CD4-positive, alpha-beta T cell treated with Interleukin-4 for 1 hour (primary cell): ENCODE data around the gene CKM.
A peak's percentile ranks its signal among the peaks of the same experiment; 100 is the strongest.
"Not testable (repeated sequence)": the region's sequence is repeated elsewhere in the genome, so short reads cannot be mapped to it uniquely, and the experiment has no call there.

Experiments used
- DNase-seq, 2 donors: peaks; one replicate each; pipeline ENCODE4 v3.0.0-alpha.2; 2020 to 2022

CKM gene

DNA sequence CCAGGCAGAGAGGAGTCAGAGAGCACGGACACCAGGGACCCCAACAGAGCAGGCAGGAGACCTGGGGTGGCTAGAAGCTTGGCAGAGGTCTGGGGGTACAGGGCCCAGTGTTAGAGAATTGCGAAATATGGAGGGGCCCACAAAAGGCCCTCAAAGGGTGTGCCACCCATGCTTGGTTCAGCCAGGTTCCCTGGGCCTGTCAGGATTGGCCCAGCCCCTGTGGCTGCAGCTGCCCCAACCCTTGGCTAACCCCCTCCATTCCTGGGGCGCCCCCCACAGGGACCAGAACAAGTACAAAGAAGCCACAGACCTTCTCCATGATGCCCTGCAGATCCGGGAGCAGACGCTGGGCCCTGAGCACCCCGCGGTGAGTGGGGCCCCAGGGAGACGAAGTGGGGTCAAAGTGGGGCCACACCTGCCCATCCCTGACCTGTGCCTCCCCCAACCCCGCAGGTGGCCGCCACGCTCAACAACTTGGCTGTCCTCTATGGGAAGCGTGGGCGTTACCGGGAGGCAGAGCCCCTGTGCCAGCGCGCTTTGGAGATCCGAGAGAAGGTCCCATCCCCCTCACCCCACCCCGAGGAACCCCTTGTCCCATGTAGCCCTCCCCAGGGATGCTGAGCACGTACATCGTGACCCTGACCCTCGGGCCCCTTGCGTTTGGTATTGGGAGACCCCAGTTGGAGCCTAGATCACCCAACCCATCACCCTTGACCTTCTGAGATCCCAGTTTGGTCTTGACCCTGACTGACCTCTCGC is 25.9 kb upstream of the CKM start:
- DNase-seq, result no peak

DNA sequence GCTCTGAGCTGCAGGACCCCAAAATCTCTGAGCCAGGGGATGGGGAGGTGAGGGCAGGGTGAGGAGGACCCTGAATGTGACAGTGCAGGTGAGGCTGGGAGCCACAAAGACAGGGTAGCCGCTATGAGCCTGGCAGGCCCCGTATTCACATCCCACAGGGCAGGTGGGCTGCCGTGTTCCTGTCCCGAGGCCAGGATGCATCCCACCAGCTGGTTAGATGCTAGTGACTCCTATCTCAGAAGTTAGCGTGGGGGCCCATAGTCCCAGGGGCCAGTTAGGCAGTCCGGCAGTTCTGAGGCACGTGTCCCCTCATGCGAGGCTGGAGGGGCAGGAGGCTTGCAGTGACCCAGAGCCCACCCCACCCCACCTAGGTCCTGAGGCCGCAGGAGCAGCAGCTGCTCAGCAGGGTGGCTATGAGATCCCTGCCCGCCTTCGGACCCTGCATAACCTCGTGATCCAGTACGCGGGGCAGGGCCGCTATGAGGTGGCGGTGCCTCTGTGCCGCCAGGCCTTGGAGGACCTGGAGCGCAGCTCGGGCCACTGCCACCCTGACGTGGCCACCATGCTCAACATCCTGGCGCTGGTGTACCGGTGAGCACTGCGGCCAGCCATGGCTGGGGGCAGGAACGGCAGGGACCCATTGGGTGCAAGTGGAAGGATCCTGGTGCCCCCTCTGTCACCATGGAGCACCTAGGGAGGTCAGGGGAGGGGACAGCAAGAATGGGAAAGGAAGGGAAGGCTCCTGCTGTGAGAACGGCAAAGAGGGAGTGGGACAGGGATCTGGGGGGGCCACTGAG is 25.1 kb upstream of the CKM start:
- DNase-seq, result no peak

DNA sequence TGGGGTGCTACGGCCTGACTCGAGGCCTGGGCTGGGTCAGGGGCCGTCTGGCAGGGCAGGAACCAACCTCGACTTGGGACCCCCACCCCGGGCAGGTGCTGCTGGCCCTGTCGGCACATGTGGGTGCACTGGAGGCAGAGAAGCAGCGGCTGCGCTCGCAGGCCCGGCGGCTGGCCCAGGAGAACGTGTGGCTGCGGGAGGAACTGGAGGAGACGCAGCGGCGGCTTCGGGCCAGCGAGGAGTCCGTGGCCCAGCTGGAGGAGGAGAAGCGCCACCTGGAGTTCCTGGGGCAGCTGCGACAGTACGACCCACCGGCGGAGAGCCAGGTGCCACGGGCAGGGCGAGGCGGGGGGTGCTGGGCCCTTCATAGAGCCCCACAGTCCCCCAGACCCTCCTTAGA is 23.8 kb upstream of the CKM start:
- no peak for DNase-seq

DNA sequence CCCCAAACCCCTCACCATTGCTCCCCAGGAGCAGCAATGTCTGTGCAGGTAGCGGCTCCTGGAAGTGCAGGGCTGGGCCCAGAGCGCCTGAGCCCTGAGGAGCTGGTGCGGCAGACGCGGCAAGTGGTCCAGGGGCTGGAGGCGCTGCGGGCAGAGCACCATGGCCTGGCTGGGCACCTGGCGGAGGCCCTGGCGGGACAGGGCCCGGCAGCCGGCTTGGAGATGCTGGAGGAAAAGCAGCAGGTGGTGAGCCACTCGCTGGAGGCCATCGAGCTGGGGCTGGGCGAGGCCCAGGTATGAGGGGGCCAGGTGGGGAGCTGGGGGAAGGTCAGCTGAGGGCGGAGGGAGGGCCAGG is 22.8 kb upstream of the CKM start:
- DNase-seq, result no peak

DNA sequence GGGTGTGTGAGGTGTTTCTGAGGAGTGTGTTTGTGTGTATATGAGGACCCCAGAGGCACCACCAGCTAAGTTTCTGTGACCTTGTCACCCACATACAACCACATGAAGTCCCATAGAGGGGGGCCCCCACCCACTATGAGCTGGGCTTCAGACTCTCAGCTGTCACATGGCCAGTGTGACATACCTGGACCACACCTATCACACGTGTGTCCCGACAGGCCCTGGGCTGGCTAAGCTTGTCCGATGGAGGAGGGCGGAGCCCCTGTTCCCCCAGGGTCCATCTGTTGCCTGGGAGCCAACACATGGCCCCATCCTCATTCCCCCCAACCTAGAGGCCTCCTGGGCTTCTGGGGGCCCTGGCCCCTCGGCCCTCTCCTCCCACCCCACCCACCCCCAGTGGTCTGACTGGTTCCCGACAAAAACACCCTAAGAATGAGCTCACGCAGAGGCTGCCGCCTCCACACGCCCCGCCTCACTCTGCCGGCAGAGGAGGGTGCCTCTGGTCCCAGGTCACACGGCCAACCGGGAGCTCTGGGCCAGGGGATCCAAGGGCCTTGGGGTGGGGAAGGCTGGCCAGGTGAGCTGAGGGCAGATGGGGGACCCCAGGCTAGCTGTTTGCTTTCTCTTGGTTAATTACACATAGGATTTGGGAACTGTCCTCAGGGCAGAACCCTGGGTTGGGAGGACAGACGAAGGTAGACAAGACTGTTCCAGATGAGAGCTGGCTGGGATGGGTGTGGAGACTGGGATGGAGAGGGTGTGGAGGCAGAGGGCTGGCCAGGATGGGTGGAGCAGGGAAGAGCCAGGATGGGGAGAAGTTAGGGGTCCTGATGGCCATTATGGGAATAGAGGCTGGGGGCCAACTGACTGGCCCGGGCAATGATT is 22.2 kb upstream of the CKM start:
- DNase-seq, result no peak

DNA sequence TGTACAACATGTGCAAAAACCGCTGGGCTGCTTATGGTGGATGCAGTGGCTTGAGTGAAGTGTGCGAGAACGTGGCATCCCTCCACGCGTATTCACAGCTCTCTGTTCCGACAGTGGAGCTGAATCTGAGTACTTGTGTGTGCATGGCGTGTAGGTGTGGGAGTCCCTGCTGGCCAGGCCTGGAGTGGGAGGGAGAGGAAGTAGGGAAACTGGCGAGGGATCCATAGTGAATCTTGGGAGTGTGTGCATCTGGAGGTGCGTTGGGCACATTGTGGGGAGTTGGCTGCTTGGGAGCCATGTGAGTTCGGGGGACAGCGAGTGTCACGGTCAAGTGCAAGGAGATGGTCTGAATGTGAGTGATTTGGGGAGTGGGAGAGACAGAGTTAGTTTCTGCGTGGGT is 20.2 kb upstream of the CKM start:
- no peak for DNase-seq

DNA sequence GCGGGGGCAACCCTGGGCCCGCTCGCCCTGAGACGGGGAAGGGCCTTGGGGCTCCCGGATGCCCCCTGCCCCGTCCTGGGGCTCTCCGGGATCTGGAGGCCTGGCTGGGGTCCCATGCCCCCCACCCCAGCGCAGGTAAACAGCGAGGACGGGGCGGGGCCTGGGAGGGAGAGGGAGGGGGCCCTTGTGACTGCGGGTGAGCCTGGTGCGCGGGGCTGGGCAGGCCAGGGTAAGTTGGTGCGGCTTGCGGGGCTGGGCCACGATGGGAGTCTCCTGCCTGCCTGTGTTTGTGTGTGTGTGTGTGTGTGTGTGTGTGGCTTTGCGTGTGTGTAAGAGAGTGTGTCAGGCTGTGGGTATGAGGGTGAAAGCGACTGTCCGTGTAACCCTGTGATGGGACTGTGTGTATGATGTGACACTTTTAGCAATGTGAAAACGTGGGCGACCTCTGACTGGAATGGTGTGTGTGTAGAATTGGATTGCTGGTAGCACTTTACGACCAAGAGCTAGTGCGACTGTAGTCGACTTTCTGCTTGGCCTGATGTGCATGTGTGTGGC is 18.3 kb upstream of the CKM start:
- DNase-seq, result no peak

DNA sequence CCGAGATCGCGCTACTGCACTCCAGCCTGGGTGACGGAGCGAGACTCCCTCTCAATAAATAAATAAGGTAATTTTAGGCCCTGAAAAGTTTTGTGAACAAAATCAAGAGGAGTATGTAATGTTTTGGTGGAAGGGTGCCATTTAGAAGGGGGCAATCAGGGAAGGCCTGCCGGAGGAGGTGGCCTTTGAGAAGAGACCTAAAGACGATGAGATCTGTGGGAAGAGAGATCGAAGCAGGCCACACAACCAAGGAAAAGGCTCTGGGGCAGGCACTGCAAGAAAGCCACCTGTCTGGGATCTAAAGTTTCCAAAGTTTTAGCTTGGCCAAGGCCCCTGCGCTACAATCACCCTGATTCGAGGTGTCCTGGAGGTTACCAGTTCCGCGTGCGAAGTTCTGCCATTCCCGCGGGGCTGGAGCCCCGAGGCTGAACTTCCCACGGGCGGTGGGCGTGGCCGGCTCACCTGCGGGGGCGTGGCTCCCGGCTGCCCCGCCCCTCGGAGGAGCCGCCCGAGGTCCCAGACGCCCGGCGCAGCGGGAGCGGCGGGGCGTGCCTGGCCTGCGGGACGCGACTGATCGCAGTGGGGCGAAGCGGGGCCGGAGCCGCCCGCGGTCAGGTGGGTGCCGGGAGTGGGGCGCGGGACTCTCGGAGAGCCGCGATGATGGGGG is 17.7 kb upstream of the CKM start, which contains the start of gene KLC3:
Gene KLC3 (plus strand): TSS at position 519 of the 667 bp plus-strand sequence. CDS start 4,792 bp downstream, outside the sequence.
- DNase-seq, result peak in 1 of 2 donors; percentile 23

DNA sequence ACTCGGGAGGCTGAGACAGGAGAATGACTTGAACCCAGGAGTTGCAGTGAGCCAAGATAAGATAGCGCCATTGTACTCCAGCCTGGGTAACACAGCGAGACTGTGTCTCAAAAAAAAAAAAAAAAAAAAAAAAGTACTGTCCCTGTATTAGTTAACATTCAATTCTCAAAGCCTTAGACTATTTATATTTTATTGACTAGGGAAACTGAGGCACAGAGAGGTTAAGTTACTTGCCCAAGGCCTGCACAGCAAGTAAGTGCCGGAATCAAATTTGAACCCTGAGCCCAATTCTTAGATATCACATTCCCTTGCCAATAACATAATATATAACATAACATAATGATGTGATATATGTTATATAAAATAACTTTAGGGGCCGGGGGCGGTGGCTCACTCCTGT is 17.0 kb upstream of the CKM start:
- no peak for DNase-seq

DNA sequence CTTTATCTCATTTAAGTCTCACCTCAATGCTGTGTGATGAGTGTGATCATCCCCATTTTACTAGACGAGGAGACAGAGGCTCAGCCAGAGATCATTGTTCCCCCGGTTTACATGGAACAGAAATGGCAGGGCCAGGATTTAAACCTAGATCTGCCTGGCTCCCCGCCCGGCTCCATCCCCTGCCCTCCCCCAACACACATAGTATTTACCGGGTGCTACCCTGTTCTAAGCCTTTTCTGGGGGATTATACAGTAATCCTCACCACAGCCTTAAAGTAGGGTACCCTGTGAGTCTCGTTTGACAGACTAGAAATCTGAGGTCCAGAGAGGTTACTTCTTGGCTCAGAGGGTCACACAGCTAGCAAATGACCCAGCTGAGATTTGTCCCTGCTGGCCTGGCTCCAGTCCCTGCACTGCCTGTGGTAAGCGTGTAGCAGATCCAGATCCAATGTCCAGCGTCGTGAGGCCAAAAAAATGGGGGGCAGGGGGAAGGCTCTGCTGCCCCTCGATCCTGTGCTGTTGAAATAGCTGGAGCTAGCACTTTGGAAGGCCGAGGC is 14.1 kb upstream of the CKM start:
- DNase-seq, result no peak

DNA sequence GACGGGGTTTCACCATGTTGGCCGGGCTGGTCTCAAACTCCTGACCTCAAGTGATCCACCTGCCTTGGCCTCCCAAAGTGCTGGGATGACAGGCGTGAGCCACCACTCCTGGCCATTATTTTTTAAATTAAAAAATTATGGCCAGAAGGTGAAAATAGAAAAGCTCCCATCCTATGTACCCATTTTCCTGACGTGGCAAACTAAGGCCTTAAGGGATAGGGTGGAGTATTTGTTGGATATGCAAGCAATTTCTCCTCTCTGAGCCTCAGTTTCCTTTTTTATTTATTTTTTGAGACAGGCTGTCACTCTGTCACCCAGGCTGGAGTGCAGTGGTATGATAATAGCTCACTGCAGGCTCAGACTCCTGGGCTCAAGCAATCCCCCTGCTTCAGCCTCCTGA is 12.2 kb upstream of the CKM start:
- DNase-seq, result not testable (repeated sequence)

DNA sequence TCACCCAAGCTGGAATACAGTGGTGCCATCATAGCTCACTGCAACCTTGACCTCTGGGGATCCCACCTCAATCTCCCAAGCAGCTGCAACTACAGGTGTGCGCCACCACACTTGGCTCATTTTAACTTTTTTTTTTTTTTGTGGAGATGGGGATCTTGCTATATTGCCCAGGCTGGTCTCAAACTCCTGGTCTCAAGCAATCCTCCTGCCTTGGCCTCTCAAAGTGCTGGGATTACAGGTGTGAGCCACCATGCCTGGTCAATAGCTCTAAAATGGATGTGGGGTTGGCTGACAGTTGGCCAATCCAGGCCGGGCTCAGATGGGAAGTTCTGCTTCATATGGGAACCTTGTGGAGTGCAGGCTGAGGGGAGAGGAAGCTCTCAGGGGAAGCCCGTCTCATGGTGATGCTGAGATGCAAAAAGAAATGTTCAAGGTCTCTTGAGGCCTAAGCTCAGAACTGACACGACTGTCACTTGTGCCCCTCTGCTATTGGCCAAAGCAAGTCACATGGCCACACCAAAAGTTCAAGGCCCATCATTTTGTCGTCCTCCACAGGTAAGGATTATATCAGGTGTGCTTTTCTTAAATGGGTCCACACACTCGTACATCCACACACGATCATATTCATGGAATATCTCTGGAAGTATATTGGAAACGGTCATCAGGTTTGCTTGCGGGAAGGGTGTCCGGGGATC is 11.1 kb upstream of the CKM start:
- no peak for DNase-seq

DNA sequence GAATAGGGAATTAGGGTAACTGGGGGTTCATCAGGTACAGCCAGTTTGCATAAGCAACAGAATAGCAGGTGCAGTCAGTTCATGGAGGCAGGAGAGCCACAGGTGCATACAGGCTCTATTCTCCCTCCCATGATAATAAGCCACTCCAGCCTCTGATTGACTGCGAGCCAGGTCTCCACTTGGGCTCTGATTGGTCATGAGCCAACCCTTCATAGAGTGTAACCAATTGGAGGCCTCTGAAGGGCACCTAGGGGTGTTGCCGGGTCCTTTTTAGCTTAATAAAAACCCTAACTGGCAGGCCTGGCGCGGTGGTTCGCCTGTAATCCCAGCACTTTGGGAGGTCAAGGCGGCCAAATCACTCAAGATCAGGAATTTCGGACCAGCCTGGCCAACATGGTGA is 8.7 kb upstream of the CKM start:
- no peak for DNase-seq

DNA sequence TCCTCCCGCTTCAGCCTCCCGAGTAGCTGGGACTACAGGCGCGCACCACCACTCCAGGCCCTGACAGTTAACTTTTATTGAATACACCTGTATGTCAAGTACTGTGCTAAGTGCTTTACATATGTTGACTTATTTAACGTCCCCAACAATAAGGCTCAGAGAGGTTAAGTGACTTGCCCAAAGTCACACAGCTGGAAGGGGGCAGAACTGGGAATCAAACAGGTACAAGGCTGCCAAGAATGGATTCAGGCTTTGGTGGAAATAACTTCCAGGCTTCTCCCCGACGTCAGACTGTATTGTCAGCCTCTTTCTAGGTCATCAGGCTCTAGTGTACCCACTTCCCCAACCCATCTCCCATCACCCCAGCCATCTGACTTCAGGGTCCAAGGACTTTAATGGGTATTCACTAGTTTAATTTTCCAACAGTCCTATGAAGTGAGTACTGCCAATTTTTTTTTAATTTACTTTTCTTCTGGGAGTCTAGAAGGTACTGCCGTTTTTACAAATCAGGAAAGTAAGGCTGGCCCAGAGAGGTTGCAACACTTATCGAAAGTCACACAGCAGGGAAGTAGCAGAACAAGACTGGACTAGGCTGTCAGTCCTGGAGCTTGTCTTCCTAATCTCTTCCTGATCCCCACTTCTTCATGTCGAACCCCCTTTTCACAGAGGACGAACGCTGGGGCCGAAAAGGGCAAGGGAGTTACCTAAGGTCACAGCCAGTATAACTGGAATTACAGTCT is 4.9 kb upstream of the CKM start:
- DNase-seq, result no peak

DNA sequence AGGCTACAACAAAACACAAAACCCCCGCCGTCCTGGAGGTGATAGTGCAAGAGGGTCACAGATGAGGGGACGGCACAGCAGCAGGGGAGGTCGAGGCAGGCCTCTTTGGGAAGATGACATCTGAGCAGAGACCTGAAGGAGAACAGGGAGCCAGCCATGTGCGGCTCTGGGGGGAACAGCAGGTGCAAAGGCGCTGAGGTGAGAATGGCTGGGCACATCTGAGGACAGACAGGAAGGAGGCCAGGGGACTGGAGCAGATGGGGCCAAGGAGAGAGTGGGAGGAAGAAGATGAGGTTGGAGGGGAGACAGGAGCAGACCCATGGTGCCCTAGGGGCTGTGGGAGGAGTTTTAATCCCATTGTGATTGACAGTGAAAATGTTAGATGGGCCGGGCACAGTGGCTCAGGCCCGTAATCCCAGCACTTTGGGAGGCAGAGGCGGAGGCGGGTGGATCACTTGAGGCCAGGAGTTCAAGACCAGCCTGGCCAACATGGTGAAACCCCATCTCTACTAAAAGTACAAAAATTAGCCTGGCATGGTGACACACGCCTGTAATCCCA is 1.8 kb upstream of the CKM start:
- no peak for DNase-seq

DNA sequence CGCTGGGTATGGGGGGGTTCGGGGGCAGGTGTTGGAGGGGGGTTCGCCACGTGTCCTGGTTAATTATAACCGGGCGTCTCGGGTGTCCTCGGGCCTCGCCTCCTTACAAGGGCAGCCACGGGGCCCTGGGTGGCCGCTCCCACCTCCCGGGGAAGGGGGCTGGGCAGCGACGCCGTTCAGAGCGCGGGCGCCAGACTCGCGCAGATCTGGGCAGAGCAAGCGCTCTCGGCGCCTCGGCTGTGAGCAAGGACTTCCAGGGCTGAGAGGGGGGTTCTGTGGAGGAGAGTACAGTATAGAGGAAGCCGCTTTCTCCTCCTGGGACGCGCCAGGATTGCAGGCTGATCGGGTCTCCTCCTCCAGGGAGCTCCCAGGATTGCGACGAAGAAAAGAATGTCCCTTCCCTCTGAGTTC is 1.0 kb upstream of the CKM start:
- no peak for DNase-seq

DNA sequence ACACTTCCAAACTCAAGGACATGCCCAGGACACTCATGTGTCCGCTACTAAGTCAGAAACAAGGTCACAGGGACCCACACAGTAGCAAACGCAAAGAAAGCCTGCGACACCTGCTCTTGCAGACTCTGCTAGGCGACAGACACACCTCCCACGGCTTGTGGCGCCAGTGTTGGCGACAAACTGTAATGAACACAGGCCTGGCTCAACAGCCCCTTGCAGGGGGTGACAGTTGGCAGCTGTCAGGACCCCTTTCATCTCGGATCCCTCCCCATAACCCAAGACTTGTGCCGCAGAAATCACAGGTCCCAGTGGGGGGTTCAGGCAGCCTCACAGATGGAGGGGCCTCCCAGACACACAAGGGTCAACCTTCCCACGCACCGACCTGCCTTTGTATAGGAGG is 364 bp downstream of the CKM start:
- no peak for DNase-seq

DNA sequence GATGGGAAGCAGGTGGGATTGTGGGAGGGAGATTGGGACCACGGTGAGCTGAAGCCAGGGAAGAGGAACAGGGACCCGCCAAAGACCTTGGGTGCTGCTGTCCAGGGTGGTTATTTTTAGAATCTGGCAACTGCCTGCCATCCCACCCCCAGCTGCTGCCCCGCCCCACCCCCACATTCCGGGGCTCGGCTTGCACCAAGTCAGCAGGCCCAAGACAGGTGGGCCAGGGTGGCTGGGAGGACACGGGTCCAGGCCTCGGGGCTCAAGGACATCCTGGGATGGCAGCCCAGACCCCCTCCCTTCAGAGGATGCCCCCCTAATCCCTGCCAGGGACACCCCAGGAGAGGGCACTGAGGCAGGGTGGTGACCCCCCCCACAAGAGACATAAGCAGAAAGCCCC is 827 bp downstream of the CKM start:
- DNase-seq, result no peak

DNA sequence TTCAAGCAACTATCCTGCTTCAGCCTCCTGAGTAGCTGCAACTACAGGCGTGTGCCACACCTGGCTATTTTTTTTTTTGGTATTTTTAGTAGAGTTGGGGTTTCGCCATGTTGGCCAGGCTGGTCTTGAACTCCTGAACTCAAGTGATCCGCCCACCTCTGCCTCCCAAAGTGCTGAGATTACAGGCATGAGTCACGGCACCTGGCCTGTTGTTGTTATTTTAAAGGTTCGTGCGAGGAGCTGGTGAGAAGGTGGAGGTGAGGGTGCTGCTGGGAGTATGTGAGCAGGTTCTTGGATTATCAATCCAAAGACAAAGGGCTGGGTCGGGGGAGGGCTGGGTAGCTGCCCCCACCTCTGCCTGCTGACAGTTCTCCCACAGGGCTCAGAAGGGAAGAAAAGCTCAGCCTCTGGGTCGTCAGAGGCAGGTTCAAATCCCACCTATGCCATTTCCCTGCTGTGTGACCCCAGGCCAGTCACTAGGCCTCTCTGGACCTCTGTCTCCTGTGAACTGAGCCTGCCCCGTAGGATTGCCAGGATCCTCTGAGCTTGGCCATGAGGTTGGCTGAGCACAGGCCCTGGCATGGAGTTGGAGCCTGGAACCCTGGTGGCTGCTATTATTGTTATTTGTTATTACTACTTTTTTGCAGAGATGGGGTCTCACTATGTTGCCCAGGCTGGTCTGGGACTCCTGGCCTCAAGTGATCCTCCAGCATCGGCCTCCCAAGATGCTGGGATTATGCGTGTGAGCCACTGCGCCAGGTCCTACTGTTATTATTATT is 1.5 kb downstream of the CKM start:
- no peak for DNase-seq

DNA sequence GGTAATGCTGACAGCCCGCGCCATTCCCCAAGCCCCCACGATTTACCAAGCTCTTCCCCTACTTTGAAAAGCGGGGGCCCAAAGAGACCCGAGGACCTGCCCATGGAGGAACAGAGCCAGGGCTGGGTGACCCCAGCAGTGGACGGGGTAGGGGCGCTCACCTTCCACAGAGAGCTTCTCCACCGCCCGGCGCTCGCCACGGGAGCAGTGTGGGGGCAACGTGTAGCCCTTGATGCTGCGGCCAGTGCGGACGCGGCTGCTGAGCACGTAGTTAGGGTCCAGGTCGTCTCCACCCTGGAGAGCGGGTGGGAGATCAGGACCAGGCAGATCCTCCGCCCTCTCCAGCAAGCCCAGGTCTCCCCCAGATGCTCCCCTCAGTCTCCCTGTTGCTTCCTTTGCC is 7.4 kb downstream of the CKM start:
- DNase-seq, result no peak
